Fibroblast of pulmonary artery (primary cell): ENCODE measurements around the gene COL12A1.

Experiments used
- DNase-seq: peaks from one replicate; pipeline ENCODE4 v3.0.0-alpha.2; 2010; ENCODE audit warnings: low read depth
- H3K4me3 ChIP-seq: replicated peaks from 2 replicates; pipeline ENCODE4 v1.5.1; 2011; ENCODE audit warnings: low read depth, mild to moderate bottlenecking, control low read depth, low read length, moderate library complexity
- CTCF ChIP-seq: IDR thresholded peaks from 2 replicates; pipeline ENCODE4 v1.5.1; 2011; ENCODE audit warnings: mild to moderate bottlenecking, control low read depth, low read length, inconsistent platforms; ENCODE audit errors: missing control alignments

The COL12A1 gene

GRCh38 chr6:75107913-75108312 lies 97.9 kb downstream of the COL12A1 start:
- H3K4me3 ChIP-seq: no peak overlapping the region
- DNase-seq: no peak
- TF ChIP-seq CTCF: no peak

DNA sequence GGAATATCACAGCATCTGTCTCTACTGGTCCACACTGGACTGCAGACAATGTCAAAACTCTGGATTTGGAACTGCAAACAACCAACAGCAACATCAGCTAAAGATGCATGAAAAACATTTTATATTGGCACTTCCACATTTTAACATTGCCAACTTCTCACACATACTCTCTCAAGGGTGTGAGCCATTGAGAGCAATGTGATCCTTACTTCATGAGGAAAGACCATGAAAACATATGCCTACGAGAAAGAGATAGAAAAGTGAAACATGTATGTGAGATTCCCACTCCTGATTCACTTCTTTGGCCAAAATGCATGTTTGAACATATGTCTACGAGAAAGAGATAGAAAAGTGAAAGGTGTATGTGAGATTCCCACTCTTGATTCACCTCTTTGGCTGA lies 99.4 kb downstream of the COL12A1 start:
- no peak for DNase-seq
- no peak for TF ChIP-seq CTCF

DNA sequence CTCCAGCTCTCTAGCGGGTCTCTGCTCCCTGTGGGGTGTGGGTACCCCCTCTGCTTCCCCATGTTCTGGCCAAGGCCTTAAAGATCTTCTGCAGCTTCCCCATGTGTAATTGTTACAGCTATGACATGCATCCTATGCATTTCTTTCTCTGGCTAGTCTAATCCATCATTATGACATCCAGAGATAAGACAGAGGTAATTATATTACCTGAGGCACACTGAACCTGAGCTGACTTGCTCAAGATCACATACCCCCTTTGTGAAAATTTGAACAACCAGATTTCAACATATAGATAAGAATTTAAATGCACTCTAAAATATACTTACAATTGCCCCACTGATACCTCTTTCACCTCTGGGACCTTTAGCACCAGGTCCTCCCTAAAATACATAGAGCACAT lies 102.4 kb downstream of the COL12A1 start:
- TF ChIP-seq CTCF: no peak
- DNase-seq: no peak
- H3K4me3 ChIP-seq: no peak overlapping the region

More for the DNA sequence above, 99.4 kb downstream of the COL12A1 start:
- no peak overlapping the region for H3K4me3 ChIP-seq

DNA sequence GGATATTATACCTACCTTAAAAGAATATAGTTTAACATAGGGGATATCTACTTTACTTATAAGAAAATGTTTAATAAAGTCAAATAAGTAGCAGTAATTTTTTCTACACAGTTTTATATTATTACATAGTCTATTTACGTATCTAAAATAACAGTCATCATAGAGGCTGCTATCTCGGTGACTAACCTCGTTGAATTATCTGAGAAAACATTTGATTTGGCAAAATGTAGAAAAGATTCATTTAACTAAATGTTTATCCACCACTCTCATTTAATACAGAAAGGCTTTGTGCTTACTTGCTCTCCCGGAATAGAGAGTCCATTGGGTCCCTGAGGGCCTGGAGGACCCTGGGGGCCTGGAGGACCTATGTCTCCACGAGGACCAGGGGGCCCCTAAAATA lies 103.6 kb downstream of the COL12A1 start:
- no peak overlapping the region for H3K4me3 ChIP-seq
- no peak for TF ChIP-seq CTCF
- DNase-seq: peak; percentile 15

GRCh38 chr6:75101896-75102295 lies 104.0 kb downstream of the COL12A1 start:
- TF ChIP-seq CTCF: no peak
- peak; percentile 77 for DNase-seq
- H3K4me3 ChIP-seq: no peak overlapping the region

DNA sequence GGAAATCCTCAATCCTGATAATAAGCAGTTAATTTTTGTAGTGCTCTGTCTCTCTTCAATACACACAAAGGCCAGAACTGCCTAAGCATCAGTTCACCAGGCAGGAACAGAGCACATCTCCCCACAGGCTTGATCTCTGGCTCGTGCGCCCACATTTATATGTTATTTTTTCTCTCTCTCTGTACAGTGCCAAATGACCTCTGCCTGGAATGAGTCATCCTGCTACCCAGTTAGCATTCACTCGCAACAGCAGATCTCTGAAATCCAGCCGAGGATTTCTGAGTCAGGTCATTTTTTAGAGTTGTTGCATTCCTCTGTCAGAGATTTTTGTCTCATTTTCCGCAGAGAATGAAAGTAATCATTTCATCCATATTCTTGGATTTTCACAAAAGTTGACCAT lies 107.1 kb downstream of the COL12A1 start:
- no peak overlapping the region for H3K4me3 ChIP-seq
- DNase-seq: peak; percentile 96
- no peak for TF ChIP-seq CTCF

GRCh38 chr6:75096966-75097365 lies 108.9 kb downstream of the COL12A1 start:
- no peak for DNase-seq
- TF ChIP-seq CTCF: no peak
- H3K4me3 ChIP-seq: no peak overlapping the region
